NCI-H510A (cell line): Measurements from ENCODE around the gene WDR26.
"Not testable (repeated sequence)": the region's sequence is repeated elsewhere in the genome, so short reads cannot be mapped to it uniquely, and the experiment has no call there.

Experiments used
- DNase-seq: peaks from one replicate; lab custom pipeline; 2025; lab: John Stamatoyannopoulos, UW

Gene WDR26

GRCh38 chr1:224348137-224348536 is 86.5 kb downstream of the WDR26 start:
- no peak for DNase-seq

- no peak for DNase-seq
These were observed 90.9 kb downstream of the WDR26 start for GRCh38 chr1:224343679-224344078.

GRCh38 chr1:224340453-224341384 is 93.9 kb downstream of the WDR26 start:
- DNase-seq: not testable (repeated sequence)

GRCh38 chr1:224339442-224340033 is 95.1 kb downstream of the WDR26 start:
- DNase-seq: no peak

GRCh38 chr1:224338150-224338838 is 96.3 kb downstream of the WDR26 start:
- no peak for DNase-seq
